ENCODE measurements around the gene PIM2. TPM values are rescaled to one million over a fixed set of nuclear protein-coding genes. Genes with fewer than 3 reads are reported as not detected.

The PIM2 gene
- total RNA-seq, 1 experiment from 2014 or later: 15.6 TPM

GRCh38 chrX:48903290-48903689 is 15.5 kb downstream of the PIM2 start:
- no peak overlapping the region for H3K9ac ChIP-seq (ENCODE audit: low read length)
- no peak for TF ChIP-seq RAD21 (IDR thresholded peaks at IDR 0.05; ENCODE audit: low read depth)
- TF ChIP-seq SIN3A (IDR thresholded peaks at IDR 0.05; ENCODE audit: low read depth): no peak
- TF ChIP-seq SP1 (IDR thresholded peaks at IDR 0.05; ENCODE audit: low read depth): no peak
- no peak for TF ChIP-seq ZBTB33 (IDR thresholded peaks at IDR 0.05; ENCODE audit: extremely low read depth, insufficient replicate concordance, low read length)
- TF ChIP-seq ZFX (IDR thresholded peaks at IDR 0.05): no peak
- TF ChIP-seq POLR2AphosphoS5 (IDR thresholded peaks at IDR 0.05; ENCODE audit: low read depth, low read length): no peak
- TF ChIP-seq TCF7L2 (IDR thresholded peaks at IDR 0.05; ENCODE audit: borderline replicate concordance, extremely low read depth, insufficient read depth, insufficient read length): no peak
- TF ChIP-seq, protein P1, sequence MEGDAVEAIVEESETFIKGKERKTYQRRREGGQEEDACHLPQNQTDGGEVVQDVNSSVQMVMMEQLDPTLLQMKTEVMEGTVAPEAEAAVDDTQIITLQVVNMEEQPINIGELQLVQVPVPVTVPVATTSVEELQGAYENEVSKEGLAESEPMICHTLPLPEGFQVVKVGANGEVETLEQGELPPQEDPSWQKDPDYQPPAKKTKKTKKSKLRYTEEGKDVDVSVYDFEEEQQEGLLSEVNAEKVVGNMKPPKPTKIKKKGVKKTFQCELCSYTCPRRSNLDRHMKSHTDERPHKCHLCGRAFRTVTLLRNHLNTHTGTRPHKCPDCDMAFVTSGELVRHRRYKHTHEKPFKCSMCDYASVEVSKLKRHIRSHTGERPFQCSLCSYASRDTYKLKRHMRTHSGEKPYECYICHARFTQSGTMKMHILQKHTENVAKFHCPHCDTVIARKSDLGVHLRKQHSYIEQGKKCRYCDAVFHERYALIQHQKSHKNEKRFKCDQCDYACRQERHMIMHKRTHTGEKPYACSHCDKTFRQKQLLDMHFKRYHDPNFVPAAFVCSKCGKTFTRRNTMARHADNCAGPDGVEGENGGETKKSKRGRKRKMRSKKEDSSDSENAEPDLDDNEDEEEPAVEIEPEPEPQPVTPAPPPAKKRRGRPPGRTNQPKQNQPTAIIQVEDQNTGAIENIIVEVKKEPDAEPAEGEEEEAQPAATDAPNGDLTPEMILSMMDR (IDR thresholded peaks at IDR 0.05 in 2 of 3, conservative IDR thresholded peaks at IDR 0.05 in 1 of 3; ENCODE audit: borderline replicate concordance in 1 of 3, insufficient read depth in 1 of 3, low read depth in 2 of 3, low read length in 2 of 3): no peak
- TF ChIP-seq REST (IDR thresholded peaks at IDR 0.05; ENCODE audit: low read depth): no peak
- TF ChIP-seq SRF (IDR thresholded peaks at IDR 0.05; ENCODE audit: low read depth): no peak
- no peak for TF ChIP-seq POLR2A (IDR thresholded peaks at IDR 0.05; ENCODE audit: borderline replicate concordance, extremely low read depth, insufficient read depth, insufficient read length)
- TF ChIP-seq EZH2phosphoT487 (IDR thresholded peaks at IDR 0.05; ENCODE audit: borderline replicate concordance): no peak
- TF ChIP-seq ATF3 (IDR thresholded peaks at IDR 0.05): no peak
- no peak for TF ChIP-seq MAX (IDR thresholded peaks at IDR 0.05)
- no peak for TF ChIP-seq CBX3 (IDR thresholded peaks at IDR 0.05; ENCODE audit: low read depth)
- TF ChIP-seq YY1 (IDR thresholded peaks at IDR 0.05; ENCODE audit: extremely low read depth, insufficient replicate concordance, low read depth, low read length): no peak
- no peak for TF ChIP-seq CEBPB (IDR thresholded peaks at IDR 0.05; ENCODE audit: low read depth)
- TF ChIP-seq ZNF274 (IDR thresholded peaks at IDR 0.05; ENCODE audit: low read depth, low read length): no peak
- no peak for TF ChIP-seq EGR1 (IDR thresholded peaks at IDR 0.05; ENCODE audit: low read depth)
- TF ChIP-seq JUND (IDR thresholded peaks at IDR 0.05): no peak
- H3K79me2 ChIP-seq (ENCODE audit: insufficient read depth, low read length): peaks cover 16% of the 10 kb centered on the region
- CTCF ChIA-PET: no interaction called here
- no peak overlapping the region for H3K4me3 ChIP-seq (replicated peaks in 1 of 2; ENCODE audit: low read depth in 1 of 2, low read length in 2 of 2)
- no peaks in the 10 kb centered on the region for H3K9me2 ChIP-seq (ENCODE audit: insufficient read depth)
- RAD21 ChIA-PET (ENCODE audit: low non-redundant PET in 1 of 2, low total read pairs in 2 of 2, uncharacterized antibody in 2 of 2, unreplicated experiment in 2 of 2): no interaction called here
- H3K4me1 ChIP-seq (ENCODE audit: control insufficient read depth in 1 of 2, insufficient read depth in 2 of 2, low read length in 2 of 2): peaks cover 3 to 4% of the 10 kb centered on the region in 2 experiments; a peak in 1 of 4 replicates
- ATAC-seq (no peak), DNase-seq (ENCODE audit: low read depth, low spot score) (no peak)
- H3K27me3 ChIP-seq (ENCODE audit: insufficient read depth, low read length): no peaks in the 10 kb centered on the region
- H2AFZ ChIP-seq (ENCODE audit: low read depth, low read length, poor library complexity, severe bottlenecking): no peak overlapping the region
- no peak overlapping the region for H3K4me2 ChIP-seq (ENCODE audit: low read length)
- H3K9me3 ChIP-seq (ENCODE audit: control insufficient read depth in 1 of 2, insufficient read depth in 1 of 2, low read depth in 1 of 2, low read length in 2 of 2): no peaks in the 10 kb centered on the region
- POLR2A ChIA-PET: no interaction called here
- no peaks in the 10 kb centered on the region for H4K20me1 ChIP-seq (ENCODE audit: insufficient read depth)
- no TSS peak for BruUV-seq (replicated peaks)
- intact Hi-C loops (cut with micrococcal nuclease): no loop called here
- no peaks in the 10 kb centered on the region; a peak in 2 of 4 replicates for H3K36me3 ChIP-seq (ENCODE audit: control insufficient read depth in 1 of 2, insufficient read depth in 2 of 2, low read length in 2 of 2)
- no peak overlapping the region for H3K27ac ChIP-seq (ENCODE audit: low read depth, low read length)
